Sciatic nerve (tissue), 2 donors: ENCODE results near the gene SKOR2. TPM values are rescaled to one million over a fixed set of nuclear protein-coding genes. Genes with fewer than 3 reads are reported as not detected.

Source experiments
- ATAC-seq: fragments of 200-7000 bp; cut with Tn5 transposase; one replicate; pipeline ENCODE4 v1.9.1; 2020; ENCODE audit warnings: mild to moderate bottlenecking, moderate library complexity
- DNase-seq: peaks from one replicate; pipeline ENCODE4 v3.0.0-alpha.2; 2020; ENCODE audit warnings: low spot score
- intact Hi-C: fragments of 100-400 bp; cut with DNase I; formaldehyde crosslinking; loops from one replicate; pipeline ENCODE4 v1.14.2; 2022
- total RNA-seq: library from RNA; stranded (reverse); fragmentation: NEBNext Ultra II Directional; extraction: Animal tissue kit (Norgen Biotek cat#: 25700); gene quantifications from one replicate; pipeline ENCODE4 v1.2.1, GENCODE V29; 2021
- donor health status: DM: no; HTN: no; CAD: no.
- donor health status: DM: no; HTN: no; CAD: no.

Gene SKOR2
- not detected for total RNA-seq

DNA sequence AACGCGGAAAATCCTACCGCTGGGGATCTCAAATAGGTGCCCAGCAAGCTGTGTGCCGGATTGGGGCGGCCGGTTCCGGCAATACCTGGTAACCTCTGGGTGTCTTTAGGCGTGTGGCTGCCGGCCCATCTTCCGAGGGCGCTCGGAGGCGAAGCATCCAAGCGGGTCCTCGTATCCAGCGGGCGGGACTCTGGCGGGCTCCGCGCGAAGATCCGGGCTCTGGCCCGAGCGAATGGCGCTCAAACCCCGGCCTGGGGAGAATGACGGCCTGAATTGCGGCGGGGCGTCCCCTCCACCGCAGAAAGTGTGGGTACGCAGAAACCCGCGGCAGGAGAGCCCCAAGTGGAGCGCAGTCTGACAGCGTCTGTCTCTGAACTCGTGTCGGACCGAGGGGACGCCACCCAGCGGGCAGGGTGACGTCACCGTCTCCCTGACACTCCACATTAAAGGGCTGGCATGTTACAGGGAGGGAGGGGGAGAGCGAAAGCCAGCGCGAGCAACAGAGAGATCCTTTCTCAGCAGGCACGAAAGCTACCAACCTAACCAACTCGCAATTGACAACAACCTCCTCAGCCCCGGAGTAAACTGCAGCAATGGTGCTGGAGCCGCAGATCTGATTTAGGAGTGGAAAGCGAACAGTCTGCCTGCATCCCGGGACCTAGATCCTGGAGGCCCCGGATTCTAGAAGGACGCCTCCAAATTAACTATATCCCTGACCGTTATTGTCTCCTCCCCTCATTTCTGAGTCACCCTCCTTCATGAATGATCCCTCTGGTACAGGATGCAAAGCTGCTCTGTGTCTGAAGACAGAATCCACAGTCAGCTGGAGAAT is at the start of gene SKOR2:
Gene SKOR2, minus strand, starts transcription at position 372 of the 832 bp plus-strand sequence. CDS start 2,477 bp downstream, outside the sequence.
- intact Hi-C loops = no loop called here
- ATAC-seq (no peak), DNase-seq (no peak)

- intact Hi-C loops = no loop called here
- ATAC-seq = no peak
- no peak for DNase-seq
These were observed 45.0 kb upstream of the SKOR2 start for GRCh38 chr18:47296462-47296861.

DNA sequence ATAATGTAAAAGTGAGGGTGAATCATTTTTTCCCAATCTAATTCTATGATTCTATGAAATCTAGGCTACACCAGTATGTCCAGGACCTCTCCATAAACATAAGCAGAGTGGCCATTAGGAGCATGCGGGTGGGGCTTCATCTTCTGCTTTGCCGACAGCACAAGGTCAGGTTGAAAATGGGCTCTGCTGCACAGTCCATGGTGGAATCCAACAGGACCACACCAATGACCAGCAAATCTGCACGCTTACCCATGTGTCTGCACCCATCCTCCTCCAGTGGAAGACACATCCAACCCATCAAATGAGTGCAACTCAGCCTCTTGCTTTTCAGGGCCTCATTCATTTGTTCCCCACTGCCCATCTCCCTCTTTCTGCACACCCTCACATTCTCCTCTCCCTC is 43.3 kb upstream of the SKOR2 start:
- intact Hi-C loops = no loop called here
- ATAC-seq (no peak), DNase-seq (no peak)

GRCh38 chr18:47288741-47289140 is 37.3 kb upstream of the SKOR2 start:
- no peak for ATAC-seq
- intact Hi-C loops = no loop called here
- no peak for DNase-seq

DNA sequence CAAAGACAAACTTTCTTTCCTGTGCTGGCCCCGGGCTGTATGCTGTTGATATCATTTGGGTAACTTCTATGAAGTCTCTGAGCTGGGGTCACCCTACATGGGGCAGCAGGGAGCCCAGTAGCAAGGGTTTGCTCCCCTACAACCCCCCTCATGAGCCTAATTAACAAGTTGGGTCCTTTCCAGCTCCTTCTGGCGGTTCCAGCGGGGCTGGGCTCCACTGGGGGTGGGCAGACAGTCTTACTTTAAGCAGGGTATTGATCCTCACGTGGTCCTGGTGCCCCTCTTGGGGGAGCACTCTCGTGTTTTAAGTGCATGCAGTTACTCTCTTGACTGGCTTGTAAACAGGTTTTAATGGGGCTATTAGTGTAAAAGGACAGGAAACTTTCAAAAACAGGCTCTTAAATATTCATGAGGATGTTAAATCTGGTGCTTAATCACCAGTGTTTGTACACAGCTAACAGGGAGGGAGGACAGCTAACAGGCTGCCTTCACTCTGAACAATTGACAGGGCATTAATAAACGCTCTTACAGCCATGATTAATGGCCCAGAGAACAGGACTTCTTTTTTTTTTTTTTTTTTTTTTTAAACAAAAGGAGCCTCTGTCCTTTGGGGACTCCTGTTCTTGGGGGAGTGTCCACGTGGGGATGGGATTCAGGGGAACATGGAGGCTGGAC is 36.6 kb upstream of the SKOR2 start:
- no peak for DNase-seq
- intact Hi-C loops = no loop called here
- no peak for ATAC-seq

GRCh38 chr18:47286776-47287410 is 35.4 kb upstream of the SKOR2 start:
- intact Hi-C loops = no loop called here
- DNase-seq (no peak), ATAC-seq (no peak)

- DNase-seq (no peak), ATAC-seq (no peak)
- intact Hi-C loops = no loop called here
These were observed 34.0 kb upstream of the SKOR2 start for GRCh38 chr18:47285456-47285855.

- intact Hi-C loops = no loop called here
- ATAC-seq (no peak), DNase-seq (no peak)
These were observed 33.4 kb upstream of the SKOR2 start for GRCh38 chr18:47284721-47285395.

GRCh38 chr18:47283476-47283875 is 32.0 kb upstream of the SKOR2 start:
- no peak for DNase-seq
- intact Hi-C loops = no loop called here
- ATAC-seq = no peak

- intact Hi-C loops = no loop called here
- DNase-seq (no peak), ATAC-seq (no peak)
These were observed 28.7 kb upstream of the SKOR2 start for GRCh38 chr18:47280121-47280520.

DNA sequence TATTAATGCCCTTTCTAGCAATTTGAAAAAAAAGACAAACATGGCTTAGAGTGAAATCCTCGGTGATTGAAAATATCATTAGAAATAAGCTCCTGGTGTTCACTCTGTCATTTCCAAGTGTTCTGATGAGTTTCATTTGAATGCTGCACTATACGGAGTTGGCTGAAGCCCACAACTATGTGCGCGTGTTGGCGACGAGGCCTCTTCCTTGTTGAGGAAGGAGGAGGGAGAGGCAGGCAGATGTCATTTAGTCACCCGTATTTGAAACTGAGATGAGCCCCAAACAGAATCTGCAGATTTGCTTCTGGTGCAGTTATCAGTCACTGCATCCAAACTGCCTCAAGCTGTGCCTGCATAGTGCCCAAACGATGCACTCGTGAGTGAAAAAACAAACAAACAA is 23.5 kb upstream of the SKOR2 start:
- DNase-seq (no peak), ATAC-seq (no peak)
- intact Hi-C loops = no loop called here

DNA sequence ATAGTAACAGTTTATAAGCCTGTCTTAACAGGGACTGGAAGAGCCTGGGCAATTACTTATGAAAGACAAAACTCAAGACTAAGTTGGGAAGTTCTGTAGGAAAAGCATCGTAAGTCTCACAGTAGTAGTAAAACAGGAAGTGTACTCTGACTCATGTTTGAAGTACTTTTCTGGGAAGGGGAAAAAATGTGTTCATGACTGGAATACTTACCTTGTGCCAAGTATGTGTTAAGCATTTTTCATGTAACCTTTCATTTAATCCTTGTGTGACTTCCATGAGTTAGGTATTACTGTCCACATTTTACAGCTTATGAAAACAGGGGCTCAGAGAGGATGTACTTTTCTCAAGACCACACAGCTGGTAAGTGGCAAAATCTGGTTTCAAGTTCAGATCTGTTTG is 13.7 kb upstream of the SKOR2 start:
- DNase-seq = no peak
- intact Hi-C loops = no loop called here
- no peak for ATAC-seq

- no peak for ATAC-seq
- DNase-seq = no peak
- intact Hi-C loops = no loop called here
These were observed 12.8 kb upstream of the SKOR2 start for GRCh38 chr18:47264308-47264700.

DNA sequence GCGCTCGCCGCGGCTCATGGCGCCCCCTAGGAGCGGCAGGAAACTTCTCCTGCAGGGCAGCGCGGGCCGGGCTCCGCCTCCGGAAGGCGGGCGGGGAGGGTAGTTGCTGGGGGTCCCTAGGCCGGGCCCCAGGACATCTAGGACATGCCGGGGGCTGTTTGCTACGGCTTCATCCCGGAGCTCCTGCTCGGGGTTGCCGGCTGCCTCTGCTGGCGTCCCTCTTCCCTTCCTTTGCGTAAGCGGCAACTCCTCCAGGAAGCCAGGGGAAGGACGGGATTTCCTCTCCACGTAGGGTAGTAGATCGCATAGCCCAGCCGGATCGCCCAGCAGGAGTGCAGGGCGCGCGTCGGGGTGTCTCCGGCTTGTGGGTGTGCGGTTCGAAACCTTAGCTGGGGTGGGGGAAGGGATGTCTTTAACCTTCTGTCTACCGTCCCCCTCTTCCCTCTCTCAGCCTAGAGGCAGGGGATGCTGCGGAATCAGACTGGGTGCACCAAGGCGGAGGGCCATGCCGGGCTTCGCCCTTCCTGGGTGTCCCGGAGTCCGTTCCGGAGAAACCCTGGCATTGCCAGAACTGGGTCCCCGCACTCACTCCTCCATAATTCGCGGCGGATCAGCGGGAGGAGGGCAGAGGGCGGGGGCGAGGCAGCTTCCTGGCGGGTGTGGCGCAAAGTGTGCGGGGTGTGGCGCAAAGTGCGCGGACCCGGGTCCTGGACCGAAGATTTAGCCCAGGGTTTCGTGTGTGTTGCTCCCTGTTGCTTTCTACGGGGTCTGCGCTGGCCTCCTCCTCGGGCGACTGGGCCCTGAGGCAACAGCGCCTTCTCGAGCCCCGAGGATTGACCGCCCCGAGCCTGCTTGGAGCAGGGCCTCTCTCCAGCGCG is 12.2 kb upstream of the SKOR2 start:
- DNase-seq = no peak
- intact Hi-C loops = no loop called here
- ATAC-seq = no peak

DNA sequence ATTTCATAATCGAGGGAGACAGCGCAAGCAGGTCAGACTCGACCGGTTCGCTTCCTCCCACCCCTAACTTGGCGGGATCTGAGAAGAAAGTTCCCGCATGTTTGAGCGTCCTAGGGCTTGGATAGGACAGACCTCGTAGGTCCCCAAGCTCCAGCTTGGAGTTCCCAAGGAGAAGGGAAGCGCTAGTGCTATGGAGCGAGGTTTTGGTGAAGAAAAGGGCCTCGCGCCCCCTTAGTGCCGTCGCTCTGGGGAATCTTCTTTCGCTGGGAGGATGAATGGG is 11.6 kb upstream of the SKOR2 start:
- ATAC-seq = no peak
- no peak for DNase-seq
- intact Hi-C loops = no loop called here

DNA sequence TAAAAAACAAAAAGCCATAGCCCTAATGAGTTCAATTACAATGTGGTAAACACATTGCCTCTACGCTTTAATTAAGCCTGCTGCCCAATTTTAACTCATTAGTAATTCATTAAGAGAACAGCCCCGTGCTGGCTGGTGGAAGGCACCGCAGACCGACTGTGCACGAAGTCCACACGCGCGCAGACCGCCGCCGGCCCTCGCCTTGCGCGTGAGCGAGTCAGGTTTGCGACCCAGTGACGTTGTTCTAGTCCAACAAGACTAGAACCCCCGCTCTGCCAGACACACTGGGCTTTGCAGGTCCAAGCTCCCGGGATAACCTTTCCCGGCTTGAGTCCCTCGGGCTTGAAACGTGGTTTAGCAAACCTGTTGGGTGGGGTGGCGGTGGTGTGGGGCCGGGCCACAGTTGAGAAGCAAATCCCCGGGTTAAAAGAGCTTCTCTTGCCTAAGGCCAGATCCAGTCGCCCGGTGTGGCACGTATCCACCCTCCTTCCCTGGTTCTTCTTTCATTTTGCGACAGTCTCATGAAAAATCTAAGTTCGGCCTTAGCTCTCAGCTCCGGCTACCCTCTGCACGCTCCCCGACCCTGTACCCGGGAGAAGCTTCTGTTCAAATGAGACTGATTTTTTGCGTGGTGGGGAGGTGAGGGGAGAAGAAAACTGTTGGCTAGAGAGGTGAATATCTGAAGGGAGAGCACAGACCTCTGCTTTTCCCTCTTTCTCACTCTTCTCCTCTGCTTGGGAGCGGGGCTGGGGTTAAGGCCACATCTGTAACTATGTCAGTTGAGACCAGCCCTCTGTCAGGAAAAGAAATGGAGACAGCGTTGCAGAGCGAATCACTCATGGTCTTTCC is 11.1 kb upstream of the SKOR2 start:
- DNase-seq = no peak
- intact Hi-C loops = no loop called here
- no peak for ATAC-seq

GRCh38 chr18:47261902-47262300 is 10.4 kb upstream of the SKOR2 start:
- DNase-seq = no peak
- intact Hi-C loops = no loop called here
- ATAC-seq = no peak
